HepG2 (cell line): Measurements from ENCODE around the gene WNT5B. TPM values are rescaled to one million over a fixed set of nuclear protein-coding genes. Genes with fewer than 3 reads are reported as not detected.

Experiments
- ATAC-seq: fragments of 200-7000 bp; cut with Tn5 transposase; 3 replicates; pipeline ENCODE4 v1.9.1; 2020; ENCODE audit warnings: mild to moderate bottlenecking, moderate library complexity
- BruUV-seq: library from RNA; stranded (reverse); fragments of 400-500 nt; replicated peaks from 2 replicates; lab custom pipeline; 2021; lab: Mats Ljungman, UMichigan
- CTCF ChIA-PET: fragments of 300-600 bp; formaldehyde crosslinking; extraction: SDS; loops from one replicate; lab custom pipeline; 2021; ENCODE audit warnings: low total read pairs, inconsistent platforms, low intra/inter-chr PET ratio; lab: Yijun Ruan, JAX
- POLR2A ChIA-PET: fragments of 350-600 bp; sonication (Branson Sonifier 250); formaldehyde crosslinking; loops from one replicate; lab custom pipeline; 2020; ENCODE audit warnings: antibody characterized with exemption, inconsistent platforms; lab: Yijun Ruan, JAX
- DNase-seq: peaks from one replicate; pipeline ENCODE4 v3.0.0-alpha.2; 2015; ENCODE audit warnings: low spot score
- FAIRE-seq: peaks from 3 replicates; lab custom pipeline; 2011; peaks lifted over from hg19 to GRCh38; lab: Jason Lieb, UNC
- H2AFZ ChIP-seq: one replicate; pipeline ENCODE4 v1.6.1; 2011; ENCODE audit warnings: low read length, inconsistent platforms
- H3K27ac ChIP-seq: fragments of 300-600 bp; 3 replicates; pipeline ENCODE4 v1.8.0; 2011; ENCODE audit warnings: mixed run types, mild to moderate bottlenecking, mixed read lengths, low read length, inconsistent platforms; ENCODE audit not compliant: insufficient read depth; ENCODE audit errors: extremely low read length
- H3K27me3 ChIP-seq, 2 experiments: fragments of 200-600 bp in 1 of 2; 2 replicates in 1 of 2; 3 replicates in 1 of 2; pipeline versions ENCODE4 v1.6.0 to v1.8.0; 2011; ENCODE audit warnings: low read length in 2 of 2, mild to moderate bottlenecking in 2 of 2, moderate library complexity in 2 of 2, inconsistent platforms in 1 of 2; ENCODE audit not compliant: insufficient read depth in 2 of 2, control insufficient read depth in 1 of 2
- H3K36me3 ChIP-seq, 2 experiments: fragments of 200-600 bp in 1 of 2; replicated peaks in 1 of 2; 2 replicates in 1 of 2; 3 replicates in 1 of 2; pipeline versions ENCODE4 v1.5.1 to v1.8.0; 2011; ENCODE audit warnings: low read length in 2 of 2, inconsistent platforms in 1 of 2; ENCODE audit not compliant: insufficient read depth in 2 of 2, control insufficient read depth in 1 of 2
- H3K4me1 ChIP-seq: 2 replicates; pipeline ENCODE4 v1.5.1; 2012; ENCODE audit warnings: low read length, inconsistent platforms; ENCODE audit not compliant: insufficient read depth
- H3K4me2 ChIP-seq: 2 replicates; pipeline ENCODE4 v1.6.0; 2011; ENCODE audit warnings: low read depth, low read length, inconsistent platforms
- H3K4me3 ChIP-seq, 3 experiments: fragments of 200-600 bp in 1 of 3; sonication (generic), shearing (Covaris generic) in 1 of 3; replicated peaks in 1 of 3; 2 replicates each; pipeline ENCODE4 v1.5.1; 2011 to 2016; ENCODE audit warnings: low read length in 3 of 3, inconsistent platforms in 2 of 3, low read depth in 2 of 3, mild to moderate bottlenecking in 2 of 3, control low read depth in 1 of 3, mixed read lengths in 1 of 3; ENCODE audit not compliant: insufficient read depth in 1 of 3
- H3K79me2 ChIP-seq: one replicate; pipeline ENCODE4 v1.6.1; 2011; ENCODE audit warnings: low read length, inconsistent platforms; ENCODE audit not compliant: insufficient read depth
- H3K9ac ChIP-seq: 2 replicates; pipeline ENCODE4 v1.6.0; 2011; ENCODE audit warnings: mild to moderate bottlenecking, low read depth, low read length, inconsistent platforms; ENCODE audit not compliant: insufficient read depth
- H3K9me3 ChIP-seq: 2 replicates; pipeline ENCODE4 v1.5.1; 2012; ENCODE audit warnings: mild to moderate bottlenecking, low read length
- H4K20me1 ChIP-seq: 2 replicates; pipeline ENCODE4 v1.6.0; 2011; ENCODE audit warnings: inconsistent platforms, mild to moderate bottlenecking, low read length, moderate library complexity; ENCODE audit not compliant: insufficient read depth
- CEBPB ChIP-seq: IDR thresholded peaks from 2 replicates; pipeline ENCODE4 v1.6.1; 2011; ENCODE audit warnings: low read depth, low read length, improper control_type of control experiment, borderline replicate concordance
- CEBPG ChIP-seq: IDR thresholded peaks from 2 replicates; pipeline ENCODE4 v1.6.1; 2016
- GFI1 ChIP-seq: sonication (generic); formaldehyde crosslinking; IDR thresholded peaks from 2 replicates; pipeline ENCODE4 v1.5.0; 2020; ENCODE audit warnings: missing genetic modification reagents, mild to moderate bottlenecking, borderline replicate concordance
- HDAC1 ChIP-seq: sonication (generic); formaldehyde crosslinking; IDR thresholded peaks from 2 replicates; pipeline ENCODE4 v1.5.1; 2020; ENCODE audit warnings: mild to moderate bottlenecking, missing genetic modification reagents
- IRX3 ChIP-seq: sonication (generic); formaldehyde crosslinking; IDR thresholded peaks from 2 replicates; pipeline ENCODE4 v1.8.1; 2023; ENCODE audit warnings: mild to moderate bottlenecking, low read depth, missing genetic modification reagents, borderline replicate concordance
- KDM1A ChIP-seq: IDR thresholded peaks from 2 replicates; pipeline ENCODE4 v1.6.1; 2016; ENCODE audit warnings: missing compliant biosample characterization
- MXI1 ChIP-seq: IDR thresholded peaks from 3 replicates; pipeline ENCODE4 v1.6.1; 2012; ENCODE audit warnings: low read depth, low read length, inconsistent platforms, borderline replicate concordance
- PHF21A ChIP-seq: sonication (generic); formaldehyde crosslinking; IDR thresholded peaks from 2 replicates; pipeline ENCODE4 v1.5.0; 2020; ENCODE audit warnings: mild to moderate bottlenecking, missing genetic modification reagents
- SP2 ChIP-seq: sonication (generic); formaldehyde crosslinking; IDR thresholded peaks from 2 replicates; pipeline ENCODE4 v1.5.1; 2020; ENCODE audit warnings: mild to moderate bottlenecking, missing genetic modification reagents
- TAF15 ChIP-seq: fragments of 200-400 bp; formaldehyde crosslinking; IDR thresholded peaks from one replicate; pipeline ENCODE4 v1.6.1; 2018; ENCODE audit warnings: mild to moderate bottlenecking, low read depth, low read length; ENCODE audit not compliant: poor library complexity, severe bottlenecking
- ZMYM2 ChIP-seq: sonication (generic); formaldehyde crosslinking; IDR thresholded peaks from 2 replicates; pipeline ENCODE4 v1.8.0; 2022; ENCODE audit warnings: mild to moderate bottlenecking, missing genetic modification reagents
- ZNF251 ChIP-seq: sonication (generic); formaldehyde crosslinking; IDR thresholded peaks from 2 replicates; pipeline ENCODE4 v1.9.0; 2021; ENCODE audit warnings: mild to moderate bottlenecking, missing genetic modification reagents
- ZNF572 ChIP-seq: sonication (generic); formaldehyde crosslinking; IDR thresholded peaks from 2 replicates; pipeline ENCODE4 v1.5.1; 2020; ENCODE audit warnings: mild to moderate bottlenecking, missing genetic modification reagents
- ZSCAN12 ChIP-seq: sonication (generic); formaldehyde crosslinking; IDR thresholded peaks from 2 replicates; pipeline ENCODE4 v1.9.0; 2021; ENCODE audit warnings: mild to moderate bottlenecking, missing genetic modification reagents
- in situ Hi-C: cut with HindIII; loops from 2 replicates; pipeline ENCODE4 v1.10.0; 2017; ENCODE audit warnings: low pct_unique_long_range_greater_than_20kb; ENCODE audit not compliant: extremely low pct_ligation_motif_present
- intact Hi-C: fragments of 100-400 bp; cut with micrococcal nuclease; formaldehyde crosslinking; loops from one replicate; pipeline ENCODE4 v1.10.0; 2022; ENCODE audit not compliant: unreplicated experiment
- polyA plus RNA-seq, 8 experiments: library from polyadenylated mRNA; depleted of rRNA in 3 of 8; stranded (reverse) in 7 of 8; unstranded in 1 of 8; fragments of >200 nt; fragmentation: Illumina TruSeq in 4 of 8; extraction: Trizol in 4 of 8; gene quantifications; 2 replicates each; pipeline versions ENCODE4 v1.2.1 to v1.2.3, GENCODE V29; 2011 to 2016; ENCODE audit warnings: low read depth in 4 of 8, missing spikeins in 1 of 8, mixed read lengths in 1 of 8; ENCODE audit not compliant: insufficient read depth in 1 of 8
- total RNA-seq, 5 experiments: library from RNA; depleted of rRNA; stranded (reverse); fragments of >200 nt; fragmentation: Illumina TruSeq; extraction: Trizol; gene quantifications; 2 replicates each; pipeline ENCODE4 v1.2.3, GENCODE V29; 2016; ENCODE audit warnings: low read depth in 1 of 5
- TF ChIP-seq, protein P1 (sequence below): sonication (generic); formaldehyde crosslinking; IDR thresholded peaks from 2 replicates; pipeline ENCODE4 v1.8.0; 2022; ENCODE audit warnings: mild to moderate bottlenecking, missing genetic modification reagents, borderline replicate concordance
- TF ChIP-seq, protein P2 (sequence below), 2 experiments: fragments of 450-650 bp in 1 of 2; sonication (generic) in 1 of 2; formaldehyde crosslinking; IDR thresholded peaks; 2 replicates each; pipeline versions ENCODE4 v1.5.0 to v1.8.0; 2020 to 2022; ENCODE audit warnings: mild to moderate bottlenecking in 1 of 2, missing genetic modification reagents in 1 of 2
- TF ChIP-seq, protein P3 (sequence below): sonication (generic); formaldehyde crosslinking; IDR thresholded peaks from 2 replicates; pipeline ENCODE4 v1.5.1; 2020; ENCODE audit warnings: mild to moderate bottlenecking, missing genetic modification reagents, moderate library complexity

WNT5B gene
- total and polyA plus RNA-seq, 2 of the 13 experiments (the other 11 are each of a cell fraction or from before 2014, with no cell fraction given), result 0.04 TPM; not detected in 1

GRCh38 chr12:1696800-1697199, 67.8 kb downstream of the WNT5B start:
- no peak overlapping the region for H2AFZ ChIP-seq
- H3K27ac ChIP-seq, result no peak overlapping the region
- H3K9ac ChIP-seq, result no peak overlapping the region
- peaks cover 100% of the 10 kb centered on the region for H3K79me2 ChIP-seq
- ATAC-seq, result peak; percentile 64
- TF ChIP-seq IRX3 (CRISPR knock-in tag) (no peak), ZNF572 (CRISPR knock-in tag) (no peak), CEBPG (peak; percentile 15; the same call in 1 of the 2 replicates), ZNF251 (CRISPR knock-in tag) (no peak), ZSCAN12 (CRISPR knock-in tag) (no peak), HDAC1 (0 out of 2 replicates have a peak, but pooled peaks have one; percentile 19), MXI1 (no peak), ZMYM2 (CRISPR knock-in tag) (no peak), CEBPB (peak; percentile 43; the same call in 1 of the 2 replicates), KDM1A (no peak), PHF21A (CRISPR knock-in tag) (no peak), GFI1 (peak; percentile 61; the same call in 1 of the 2 replicates), SP2 (no peak), TAF15 (no peak)
- TF ChIP-seq, protein P1, sequence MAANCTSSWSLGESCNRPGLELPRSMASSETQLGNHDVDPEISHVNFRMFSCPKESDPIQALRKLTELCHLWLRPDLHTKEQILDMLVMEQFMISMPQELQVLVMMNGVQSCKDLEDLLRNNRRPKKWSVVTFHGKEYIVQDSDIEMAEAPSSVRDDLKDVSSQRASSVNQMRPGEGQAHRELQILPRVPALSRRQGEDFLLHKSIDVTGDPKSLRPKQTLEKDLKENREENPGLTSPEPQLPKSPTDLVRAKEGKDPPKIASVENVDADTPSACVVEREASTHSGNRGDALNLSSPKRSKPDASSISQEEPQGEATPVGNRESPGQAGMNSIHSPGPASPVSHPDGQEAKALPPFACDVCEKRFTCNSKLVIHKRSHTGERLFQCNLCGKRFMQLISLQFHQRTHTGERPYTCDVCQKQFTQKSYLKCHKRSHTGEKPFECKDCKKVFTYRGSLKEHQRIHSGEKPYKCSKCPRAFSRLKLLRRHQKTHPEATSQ (CRISPR knock-in tag), result no peak
- TF ChIP-seq, protein P2, sequence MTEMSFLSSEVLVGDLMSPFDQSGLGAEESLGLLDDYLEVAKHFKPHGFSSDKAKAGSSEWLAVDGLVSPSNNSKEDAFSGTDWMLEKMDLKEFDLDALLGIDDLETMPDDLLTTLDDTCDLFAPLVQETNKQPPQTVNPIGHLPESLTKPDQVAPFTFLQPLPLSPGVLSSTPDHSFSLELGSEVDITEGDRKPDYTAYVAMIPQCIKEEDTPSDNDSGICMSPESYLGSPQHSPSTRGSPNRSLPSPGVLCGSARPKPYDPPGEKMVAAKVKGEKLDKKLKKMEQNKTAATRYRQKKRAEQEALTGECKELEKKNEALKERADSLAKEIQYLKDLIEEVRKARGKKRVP (CRISPR knock-in tag; IDR thresholded peaks at IDR 0.05), result peak in 1 of 2 experiments; percentile 33; a peak in 1 of 4 replicates
- TF ChIP-seq, protein P3, sequence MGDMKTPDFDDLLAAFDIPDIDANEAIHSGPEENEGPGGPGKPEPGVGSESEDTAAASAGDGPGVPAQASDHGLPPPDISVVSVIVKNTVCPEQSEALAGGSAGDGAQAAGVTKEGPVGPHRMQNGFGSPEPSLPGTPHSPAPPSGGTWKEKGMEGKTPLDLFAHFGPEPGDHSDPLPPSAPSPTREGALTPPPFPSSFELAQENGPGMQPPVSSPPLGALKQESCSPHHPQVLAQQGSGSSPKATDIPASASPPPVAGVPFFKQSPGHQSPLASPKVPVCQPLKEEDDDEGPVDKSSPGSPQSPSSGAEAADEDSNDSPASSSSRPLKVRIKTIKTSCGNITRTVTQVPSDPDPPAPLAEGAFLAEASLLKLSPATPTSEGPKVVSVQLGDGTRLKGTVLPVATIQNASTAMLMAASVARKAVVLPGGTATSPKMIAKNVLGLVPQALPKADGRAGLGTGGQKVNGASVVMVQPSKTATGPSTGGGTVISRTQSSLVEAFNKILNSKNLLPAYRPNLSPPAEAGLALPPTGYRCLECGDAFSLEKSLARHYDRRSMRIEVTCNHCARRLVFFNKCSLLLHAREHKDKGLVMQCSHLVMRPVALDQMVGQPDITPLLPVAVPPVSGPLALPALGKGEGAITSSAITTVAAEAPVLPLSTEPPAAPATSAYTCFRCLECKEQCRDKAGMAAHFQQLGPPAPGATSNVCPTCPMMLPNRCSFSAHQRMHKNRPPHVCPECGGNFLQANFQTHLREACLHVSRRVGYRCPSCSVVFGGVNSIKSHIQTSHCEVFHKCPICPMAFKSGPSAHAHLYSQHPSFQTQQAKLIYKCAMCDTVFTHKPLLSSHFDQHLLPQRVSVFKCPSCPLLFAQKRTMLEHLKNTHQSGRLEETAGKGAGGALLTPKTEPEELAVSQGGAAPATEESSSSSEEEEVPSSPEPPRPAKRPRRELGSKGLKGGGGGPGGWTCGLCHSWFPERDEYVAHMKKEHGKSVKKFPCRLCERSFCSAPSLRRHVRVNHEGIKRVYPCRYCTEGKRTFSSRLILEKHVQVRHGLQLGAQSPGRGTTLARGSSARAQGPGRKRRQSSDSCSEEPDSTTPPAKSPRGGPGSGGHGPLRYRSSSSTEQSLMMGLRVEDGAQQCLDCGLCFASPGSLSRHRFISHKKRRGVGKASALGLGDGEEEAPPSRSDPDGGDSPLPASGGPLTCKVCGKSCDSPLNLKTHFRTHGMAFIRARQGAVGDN (CRISPR knock-in tag), result no peak
- TF ChIP-seq, all 625 proteins: peak for 5
- H3K36me3 ChIP-seq, result peaks cover 0 to 5% of the 10 kb centered on the region in 2 experiments; a peak in 3 of 5 replicates
- POLR2A ChIA-PET, result interaction anchor here (1.2 kb wide), 1 partner anchor 30 kb away, joined by 3 read pairs; no protein-coding TSS in a partner anchor
- no peak for FAIRE-seq
- in situ Hi-C loops, result no loop called here
- no peaks in the 10 kb centered on the region for H3K27me3 ChIP-seq
- peak; percentile 23 for DNase-seq
- H3K4me3 ChIP-seq, result no peak overlapping the region
- no TSS peak for BruUV-seq
- peaks cover 92% of the 10 kb centered on the region for H3K4me1 ChIP-seq
- H4K20me1 ChIP-seq, result peaks cover 86% of the 10 kb centered on the region
- H3K9me3 ChIP-seq, result no peaks in the 10 kb centered on the region
- intact Hi-C loops, result no loop called here
- CTCF ChIA-PET, result no interaction called here
- H3K4me2 ChIP-seq, result peak overlapping the region; percentile 38
